BJ (cell line): ENCODE results near the gene LRP5. TPM values are rescaled to one million over a fixed set of nuclear protein-coding genes. Genes with fewer than 3 reads are reported as not detected.
"Not testable (repeated sequence)": the region's sequence is repeated elsewhere in the genome, so short reads cannot be mapped to it uniquely, and the experiment has no call there.

ENCODE experiments used
- CTCF ChIA-PET: fragments of 350-600 bp; formaldehyde crosslinking; extraction: SDS; loops from one replicate; lab custom pipeline; 2021; ENCODE audit warnings: antibody characterized with exemption, inconsistent platforms; lab: Yijun Ruan, JAX
- POLR2A ChIA-PET: fragments of 300-600 bp; sonication (Branson Sonifier 250); formaldehyde crosslinking; extraction: SDS; loops from one replicate; lab custom pipeline; 2021; ENCODE audit warnings: antibody characterized with exemption; lab: Charles Lee
- DNase-seq: peaks from one replicate; pipeline ENCODE4 v3.0.0-alpha.2; 2011; ENCODE audit warnings: low read depth
- H3K27me3 ChIP-seq: 2 replicates; pipeline ENCODE4 v1.6.0; 2011; ENCODE audit warnings: low read length; ENCODE audit not compliant: control insufficient read depth, insufficient read depth
- H3K36me3 ChIP-seq: 2 replicates; pipeline ENCODE4 v1.5.1; 2011; ENCODE audit warnings: low read length; ENCODE audit not compliant: control insufficient read depth, insufficient read depth
- H3K4me3 ChIP-seq: 2 replicates; pipeline ENCODE4 v1.5.1; 2011; ENCODE audit warnings: low read depth, mild to moderate bottlenecking, control low read depth, low read length
- polyA plus RNA-seq: library from polyadenylated mRNA; depleted of rRNA; stranded (reverse); fragments of >200 nt; gene quantifications from 2 replicates; pipeline ENCODE4 v1.2.3, GENCODE V29; 2011
- TF ChIP-seq, protein P1 (sequence below): IDR thresholded peaks from 2 replicates; pipeline ENCODE4 v1.5.1; 2011; ENCODE audit warnings: low read depth, mild to moderate bottlenecking, control low read depth, inconsistent platforms, low read length, moderate library complexity; ENCODE audit not compliant: insufficient read depth

The LRP5 gene
- polyA plus RNA-seq, 1 experiment, result 11.5 TPM

DNA sequence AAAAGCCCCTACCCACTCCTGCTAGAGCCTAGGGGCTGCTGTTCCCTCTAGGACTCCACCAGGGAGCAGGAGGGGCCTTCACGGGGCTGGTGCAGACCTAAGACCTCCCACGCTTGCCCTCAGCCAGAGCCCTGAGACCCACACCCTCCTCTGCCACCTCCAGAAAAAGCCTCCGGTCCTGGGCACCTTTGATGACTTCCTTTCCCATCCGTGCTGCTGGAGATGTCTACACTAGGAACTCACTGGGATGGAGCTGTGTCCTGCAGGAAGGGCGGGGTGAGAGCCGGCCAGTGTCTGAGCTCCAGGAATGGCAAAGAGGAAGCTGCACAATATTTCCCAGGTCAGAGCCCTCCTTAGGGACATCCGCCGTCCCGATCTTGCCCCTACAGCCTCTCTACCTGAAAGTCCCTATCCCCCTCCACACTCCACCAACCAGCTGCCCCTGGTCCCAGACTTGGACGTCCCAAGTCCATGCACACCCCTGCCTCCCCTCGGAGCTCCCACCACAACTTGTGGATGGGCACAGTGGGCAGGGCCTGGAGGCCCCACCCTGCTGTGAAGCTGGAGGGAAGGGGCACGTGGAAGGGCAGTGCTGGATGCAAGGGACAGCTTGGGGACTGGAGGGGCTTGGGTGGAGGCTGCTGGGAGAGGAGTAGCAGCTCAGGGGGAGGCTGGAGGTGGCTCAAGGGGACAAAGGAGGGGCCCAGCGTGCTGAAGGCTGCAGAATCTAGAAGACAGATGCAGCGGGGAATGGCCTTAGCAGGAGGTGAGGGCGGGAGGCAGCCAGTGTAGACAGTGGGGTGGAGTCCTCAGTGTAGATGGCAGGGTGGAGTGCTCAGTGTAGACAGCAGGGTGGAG lies 13.5 kb upstream of the LRP5 start:
- H3K36me3 ChIP-seq, result no peaks in the 10 kb centered on the region
- POLR2A ChIA-PET, result interaction anchor here (0.5 to 0.6 kb wide), 2 partner anchors 108 to 182 kb away, joined by 3 to 14 read pairs; no protein-coding TSS in a partner anchor
- CTCF ChIA-PET, result interaction anchor here (0.6 to 6.7 kb wide), 22 partner anchors 8 to 212 kb away, joined by 3 to 93 read pairs (median 6); partner anchors contain the start of gene C11orf24
- DNase-seq, result no peak
- TF ChIP-seq, protein P1, sequence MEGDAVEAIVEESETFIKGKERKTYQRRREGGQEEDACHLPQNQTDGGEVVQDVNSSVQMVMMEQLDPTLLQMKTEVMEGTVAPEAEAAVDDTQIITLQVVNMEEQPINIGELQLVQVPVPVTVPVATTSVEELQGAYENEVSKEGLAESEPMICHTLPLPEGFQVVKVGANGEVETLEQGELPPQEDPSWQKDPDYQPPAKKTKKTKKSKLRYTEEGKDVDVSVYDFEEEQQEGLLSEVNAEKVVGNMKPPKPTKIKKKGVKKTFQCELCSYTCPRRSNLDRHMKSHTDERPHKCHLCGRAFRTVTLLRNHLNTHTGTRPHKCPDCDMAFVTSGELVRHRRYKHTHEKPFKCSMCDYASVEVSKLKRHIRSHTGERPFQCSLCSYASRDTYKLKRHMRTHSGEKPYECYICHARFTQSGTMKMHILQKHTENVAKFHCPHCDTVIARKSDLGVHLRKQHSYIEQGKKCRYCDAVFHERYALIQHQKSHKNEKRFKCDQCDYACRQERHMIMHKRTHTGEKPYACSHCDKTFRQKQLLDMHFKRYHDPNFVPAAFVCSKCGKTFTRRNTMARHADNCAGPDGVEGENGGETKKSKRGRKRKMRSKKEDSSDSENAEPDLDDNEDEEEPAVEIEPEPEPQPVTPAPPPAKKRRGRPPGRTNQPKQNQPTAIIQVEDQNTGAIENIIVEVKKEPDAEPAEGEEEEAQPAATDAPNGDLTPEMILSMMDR, result no peak
- H3K4me3 ChIP-seq, result no peak overlapping the region
- no peaks in the 10 kb centered on the region; the same call in 1 of the 2 replicates for H3K27me3 ChIP-seq

DNA sequence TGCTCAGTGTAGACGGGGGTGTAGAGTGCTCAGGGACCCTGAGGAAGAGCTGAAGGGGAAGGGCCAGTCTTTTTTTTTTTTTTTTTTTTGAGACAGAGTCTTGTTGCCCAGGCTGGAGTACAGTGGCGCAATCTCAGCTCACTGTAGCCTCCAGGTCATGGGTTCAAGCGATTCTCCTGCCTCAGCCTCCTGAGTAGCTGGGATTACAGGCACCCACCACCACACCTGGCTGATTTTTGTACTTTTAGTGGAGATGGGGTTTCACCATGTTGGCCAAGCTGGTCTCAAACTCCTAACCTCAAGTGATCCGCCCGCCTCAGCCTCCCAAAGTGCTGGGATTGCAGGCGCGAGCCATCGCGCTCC lies 12.9 kb upstream of the LRP5 start:
- DNase-seq, H3K36me3 ChIP-seq, H3K27me3 ChIP-seq, H3K4me3 ChIP-seq: not testable (repeated sequence)
- ChIA-PET POLR2A (interaction anchor here (0.5 to 0.6 kb wide), 2 partner anchors 107 to 183 kb away, joined by 3 to 14 read pairs; no protein-coding TSS in a partner anchor), CTCF (interaction anchor here (0.7 to 6.7 kb wide), 9 partner anchors 7 to 89 kb away, joined by 3 to 93 read pairs (median 13); no protein-coding TSS in a partner anchor)

DNA sequence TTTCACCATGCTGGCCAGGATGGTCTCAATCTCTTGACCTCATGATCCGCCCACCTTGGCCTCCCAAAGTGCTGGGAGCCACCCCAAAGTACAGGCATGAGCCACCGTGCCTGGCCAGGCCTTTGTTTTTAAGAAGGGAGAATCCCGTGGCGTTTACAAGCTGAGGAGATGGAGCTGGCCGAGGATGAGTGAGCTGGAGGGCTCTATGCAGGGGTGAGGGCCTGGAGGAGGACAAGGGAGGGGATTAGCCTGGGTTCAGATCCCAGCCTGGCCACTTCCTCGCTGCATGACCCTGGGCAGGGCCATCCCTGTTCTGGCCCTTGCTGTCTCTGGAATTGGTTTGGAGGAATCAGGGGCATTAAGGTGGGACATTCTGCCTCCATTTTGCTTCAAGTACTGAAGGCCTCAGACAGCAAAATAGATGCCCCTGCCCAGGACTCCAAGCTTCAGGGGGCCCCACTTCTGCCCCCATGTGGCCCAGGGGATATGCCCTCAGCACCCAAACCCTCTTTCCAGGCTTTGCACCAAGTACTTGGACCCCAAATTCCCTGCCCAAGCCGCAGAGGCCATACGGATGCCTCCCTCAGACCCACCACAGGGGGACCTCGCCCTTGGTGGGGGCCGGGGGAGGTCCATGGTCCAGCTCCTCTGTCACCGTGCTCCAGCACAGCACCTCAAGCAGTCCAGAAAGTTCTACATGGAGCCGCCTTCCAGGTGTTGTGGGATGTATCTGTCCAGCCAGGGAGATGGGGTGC lies 12.1 kb upstream of the LRP5 start:
- no peaks in the 10 kb centered on the region; the same call in 1 of the 2 replicates for H3K27me3 ChIP-seq
- no peak for DNase-seq
- TF ChIP-seq, protein P1, result no peak
- POLR2A ChIA-PET, result no interaction called here
- CTCF ChIA-PET, result interaction anchor here (0.7 to 6.7 kb wide), 7 partner anchors 10 to 90 kb away, joined by 3 to 93 read pairs (median 4); no protein-coding TSS in a partner anchor
- no peaks in the 10 kb centered on the region for H3K36me3 ChIP-seq
- H3K4me3 ChIP-seq, result no peak overlapping the region

DNA sequence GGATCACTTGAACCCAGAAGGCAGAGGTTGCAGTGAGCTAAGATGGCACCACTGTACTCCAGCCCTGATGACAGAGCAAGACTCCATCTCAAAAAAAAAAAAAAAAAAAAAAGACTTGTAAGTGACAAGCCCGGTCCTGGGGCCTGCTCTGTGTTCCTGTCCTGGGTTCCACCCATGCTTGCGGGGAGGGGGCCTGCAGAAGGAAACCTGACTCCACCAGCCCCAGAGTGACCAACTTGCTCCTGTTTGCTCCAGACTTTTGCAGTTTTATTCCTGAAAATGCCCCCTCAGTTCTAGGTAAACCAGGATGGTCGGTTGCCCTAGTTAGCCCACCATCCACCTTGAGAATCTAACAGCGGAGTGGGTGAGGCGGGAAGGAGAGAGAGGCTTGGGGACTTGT lies 10.1 kb upstream of the LRP5 start:
- CTCF ChIA-PET, result interaction anchor here (1.9 kb wide), 1 partner anchor 93 kb away, joined by 7 read pairs; no protein-coding TSS in a partner anchor
- DNase-seq, result no peak
- no peaks in the 10 kb centered on the region; the same call in 1 of the 2 replicates for H3K27me3 ChIP-seq
- POLR2A ChIA-PET, result no interaction called here
- no peaks in the 10 kb centered on the region for H3K36me3 ChIP-seq
- no peak overlapping the region for H3K4me3 ChIP-seq
- TF ChIP-seq, protein P1, result no peak

DNA sequence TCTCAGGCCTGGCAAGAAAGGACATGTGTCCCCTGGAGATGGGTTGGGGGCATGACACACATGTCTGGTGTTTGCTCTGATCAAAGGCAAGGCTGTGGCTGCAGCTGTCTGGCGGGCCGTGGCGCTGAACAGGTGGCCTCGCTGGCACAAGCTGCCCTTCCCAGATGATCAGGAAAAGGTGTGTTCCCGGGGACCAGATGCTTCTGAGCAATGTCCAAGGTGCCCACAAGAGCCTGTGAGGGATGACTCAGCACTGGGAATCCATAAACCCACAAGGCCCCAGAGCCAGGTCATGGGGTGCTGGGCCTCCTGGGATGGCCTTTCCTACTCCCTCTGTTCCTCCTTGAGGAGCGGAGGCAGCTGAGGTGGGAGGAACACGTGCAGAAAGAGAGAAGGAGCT lies 9.7 kb upstream of the LRP5 start:
- TF ChIP-seq, protein P1, result no peak
- Histone ChIP-seq H3K36me3 (no peaks in the 10 kb centered on the region), H3K4me3 (no peak overlapping the region), H3K27me3 (no peaks in the 10 kb centered on the region; the same call in 1 of the 2 replicates)
- ChIA-PET CTCF (interaction anchor here (1.9 kb wide), 1 partner anchor 94 kb away, joined by 7 read pairs; no protein-coding TSS in a partner anchor), POLR2A (no interaction called here)
- no peak for DNase-seq
